Spinal cord (tissue), 10 donors: ENCODE results near the gene SCN4A. TPM values are rescaled to one million over a fixed set of nuclear protein-coding genes. Genes with fewer than 3 reads are reported as not detected.
"Not testable (repeated sequence)": the region's sequence is repeated elsewhere in the genome, so short reads cannot be mapped to it uniquely, and the experiment has no call there.

Source experiments
- DNase-seq, 6 donors: peaks; one replicate each; pipeline versions ENCODE4 v3.0.0 to v3.0.0-alpha.2; 2013 to 2015; ENCODE audit warnings: low spot score in 6 of 6, low read depth in 4 of 6
- H3K27ac ChIP-seq: one replicate; pipeline ENCODE4 v1.5.1; 2013; ENCODE audit warnings: low read depth, low read length, control low read depth
- H3K27me3 ChIP-seq: one replicate; pipeline ENCODE4 v1.6.1; 2013; ENCODE audit warnings: low read length; ENCODE audit not compliant: control insufficient read depth, insufficient read depth
- H3K36me3 ChIP-seq: one replicate; pipeline ENCODE4 v1.6.1; 2013; ENCODE audit warnings: low read length; ENCODE audit not compliant: control insufficient read depth, insufficient read depth
- H3K4me1 ChIP-seq: one replicate; pipeline ENCODE4 v1.6.1; 2013; ENCODE audit warnings: low read length; ENCODE audit not compliant: control insufficient read depth, insufficient read depth
- H3K4me3 ChIP-seq: one replicate; pipeline ENCODE4 v1.5.1; 2013; ENCODE audit warnings: low read depth, low read length, control low read depth
- H3K9me3 ChIP-seq: one replicate; pipeline ENCODE4 v1.6.1; 2013; ENCODE audit warnings: low read length; ENCODE audit not compliant: control insufficient read depth, insufficient read depth
- WGBS: methylation state at CpG from one replicate; pipeline ENCODE4 v1.1.5; 2013; ENCODE audit warnings: missing lambda C conversion rate; ENCODE audit not compliant: insufficient coverage; 5-methylcytosine and 5-hydroxymethylcytosine counted together
- long read RNA-seq, 4 donors: transcript quantifications; one replicate each; lab custom pipeline, GENCODE V29; 2026
- polyA plus RNA-seq, 2 donors: library from polyadenylated mRNA; unstranded; fragments of 120-200 nt; gene quantifications; one replicate each; pipeline ENCODE4 v1.2.1, GENCODE V29; 2013; ENCODE audit not compliant: insufficient read length in 2 of 2
- total RNA-seq, 2 donors: library from RNA; depleted of rRNA in 1 of 2; stranded (reverse); fragments of 120-200 nt in 1 of 2; fragments of >200 nt in 1 of 2; gene quantifications; one replicate each; pipeline versions ENCODE4 v1.2.3 to v1.2.4, GENCODE V29; 2013 to 2014
- donor health status: healthy.

SCN4A gene
- under 1 TPM; 0.20 to 0.28 TPM for total RNA-seq
- under 1 TPM; 0.14 to 0.17 TPM for polyA plus RNA-seq
- long read RNA-seq, donor 1: 0 reads
- long read RNA-seq, donor 2: 0 reads
- long read RNA-seq, donor 3: 0 reads
- long read RNA-seq, donor 4: 0 reads

GRCh38 chr17:63972796-63973195 lies at the start of gene SCN4A:
SCN4A (minus strand) TSS chr17:63972918; CDS start chr17:63972841, 77 bp downstream.
- Histone ChIP-seq H3K4me3 (no peak within 1 kb of the TSS), H3K36me3 (no peaks in the 10 kb centered on the region), H3K9me3 (no peaks in the 10 kb centered on the region), H3K4me1 (peaks cover 2% of the 10 kb centered on the region), H3K27ac (no peak within 1 kb of the TSS), H3K27me3 (no peaks in the 10 kb centered on the region)
- no peak for DNase-seq
- WGBS: 97% methylated on average over 14 of the region's 14 CpGs

DNA sequence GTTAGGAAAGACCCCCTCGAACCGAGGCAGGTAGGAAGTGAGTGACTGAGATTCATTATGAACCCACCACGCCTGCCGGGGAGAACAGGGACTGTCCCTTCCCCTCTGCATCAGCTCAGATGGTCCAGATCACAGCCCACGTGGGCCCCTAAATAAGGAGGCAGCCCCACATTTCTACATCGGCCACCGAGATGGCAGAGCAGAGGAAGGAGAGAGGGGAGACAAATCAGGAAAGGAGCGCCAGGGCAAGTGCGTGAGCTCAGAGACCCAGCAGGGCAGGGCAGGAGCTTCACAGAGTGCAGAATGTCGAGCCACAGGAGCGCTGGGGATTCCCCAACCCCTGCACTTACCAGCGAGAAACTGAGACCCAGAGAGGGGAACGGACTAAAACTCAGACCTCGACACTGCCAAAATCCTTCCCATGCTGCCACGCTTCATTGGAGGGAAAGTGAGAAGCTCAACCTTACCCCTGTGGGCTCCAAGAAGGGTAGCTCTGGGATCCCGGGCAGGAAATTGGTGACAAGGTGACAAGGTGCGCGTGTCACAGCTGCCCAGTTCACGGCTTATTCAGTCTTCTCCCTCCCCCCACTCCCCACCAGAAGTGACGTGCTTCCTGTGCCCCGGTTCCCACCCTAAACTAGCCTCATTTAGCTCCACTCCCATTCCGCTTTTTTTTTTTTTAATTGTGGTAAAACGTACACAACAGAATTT lies 47.5 kb upstream of the SCN4A start, which contains the start of gene ICAM2:
Gene ICAM2 (minus strand): TSS at position 578 of the 711 bp plus-strand sequence. CDS start 13,942 bp downstream, outside the sequence.
- peak within 1 kb of the TSS; percentile 12 for H3K4me3 ChIP-seq
- no peaks in the 10 kb centered on the region for H3K36me3 ChIP-seq
- WGBS: 43% methylated on average over 13 of the region's 23 CpGs
- no peaks in the 10 kb centered on the region for H3K4me1 ChIP-seq
- no peaks in the 10 kb centered on the region for H3K27me3 ChIP-seq
- H3K27ac ChIP-seq: peak within 1 kb of the TSS; percentile 27
- DNase-seq: no peak
- no peaks in the 10 kb centered on the region for H3K9me3 ChIP-seq

- not testable (repeated sequence) for DNase-seq, H3K36me3 ChIP-seq, H3K27ac ChIP-seq, H3K4me3 ChIP-seq, H3K4me1 ChIP-seq, H3K9me3 ChIP-seq, H3K27me3 ChIP-seq
- 86% methylated on average over 7 of the region's 9 CpGs for WGBS
These were observed 46.8 kb upstream of the SCN4A start for GRCh38 chr17:64019551-64019961.

DNA sequence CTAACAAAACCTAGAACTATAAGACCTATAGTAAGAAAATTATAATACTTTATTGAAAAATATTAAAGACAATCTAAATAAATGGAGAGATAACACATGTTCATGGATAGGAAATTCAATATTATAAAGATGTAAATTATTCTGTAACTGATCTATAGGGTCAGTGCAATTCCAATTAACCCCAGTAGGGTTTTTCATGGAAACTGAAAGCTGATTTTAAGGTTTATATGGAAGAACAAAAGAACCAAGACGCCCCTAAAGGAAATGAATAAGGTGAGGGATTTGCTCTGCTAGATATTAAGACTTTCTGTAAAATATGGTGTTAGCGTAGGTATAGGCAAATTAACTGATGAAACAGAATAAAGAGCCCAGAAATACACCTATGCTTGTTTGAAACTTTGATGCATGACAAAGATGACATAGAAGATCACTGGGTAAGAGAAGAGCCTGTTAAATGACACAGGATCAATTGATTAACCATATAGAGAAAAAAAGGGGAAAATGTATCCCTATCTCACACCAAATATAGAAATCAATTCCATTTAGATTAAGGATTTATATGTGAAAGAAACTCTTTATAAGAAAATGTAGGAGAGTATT lies 44.8 kb upstream of the SCN4A start:
- no peaks in the 10 kb centered on the region for H3K27me3 ChIP-seq
- no peaks in the 10 kb centered on the region for H3K4me1 ChIP-seq
- no peaks in the 10 kb centered on the region for H3K9me3 ChIP-seq
- no peaks in the 10 kb centered on the region for H3K36me3 ChIP-seq
- H3K27ac ChIP-seq: no peak overlapping the region
- no peak overlapping the region for H3K4me3 ChIP-seq
- no peak for DNase-seq
- WGBS: no CpG with 5 or more reads among the region's 2 CpGs

DNA sequence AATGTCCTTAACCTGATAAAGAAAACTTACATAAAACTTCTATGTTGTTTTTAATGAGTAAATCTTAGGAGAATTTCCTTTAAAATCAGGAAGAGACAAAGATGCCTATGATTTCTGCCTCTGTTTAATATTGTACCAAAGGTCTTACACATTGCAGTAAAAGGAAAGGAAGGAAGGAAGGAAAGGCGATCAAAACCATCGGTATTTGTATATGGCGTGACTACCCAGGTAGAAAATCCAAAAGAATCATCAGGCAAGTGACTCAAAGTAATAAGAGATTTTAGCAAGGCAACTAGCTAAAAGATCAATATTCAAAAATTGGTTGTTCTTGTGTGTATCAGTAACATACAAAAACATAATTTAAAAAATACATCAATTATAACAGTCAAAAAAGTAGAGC lies 44.3 kb upstream of the SCN4A start:
- no peak for DNase-seq
- H3K4me1 ChIP-seq: no peaks in the 10 kb centered on the region
- no peaks in the 10 kb centered on the region for H3K27me3 ChIP-seq
- no CpG with 5 or more reads among the region's 3 CpGs for WGBS
- H3K9me3 ChIP-seq: no peaks in the 10 kb centered on the region
- H3K36me3 ChIP-seq: no peaks in the 10 kb centered on the region
- no peak overlapping the region for H3K4me3 ChIP-seq
- H3K27ac ChIP-seq: no peak overlapping the region

- 76% methylated on average over 3 of the region's 5 CpGs for WGBS
- no peak overlapping the region for H3K27ac ChIP-seq
- DNase-seq: no peak
These were observed 43.6 kb upstream of the SCN4A start for GRCh38 chr17:64016231-64016784.

DNA sequence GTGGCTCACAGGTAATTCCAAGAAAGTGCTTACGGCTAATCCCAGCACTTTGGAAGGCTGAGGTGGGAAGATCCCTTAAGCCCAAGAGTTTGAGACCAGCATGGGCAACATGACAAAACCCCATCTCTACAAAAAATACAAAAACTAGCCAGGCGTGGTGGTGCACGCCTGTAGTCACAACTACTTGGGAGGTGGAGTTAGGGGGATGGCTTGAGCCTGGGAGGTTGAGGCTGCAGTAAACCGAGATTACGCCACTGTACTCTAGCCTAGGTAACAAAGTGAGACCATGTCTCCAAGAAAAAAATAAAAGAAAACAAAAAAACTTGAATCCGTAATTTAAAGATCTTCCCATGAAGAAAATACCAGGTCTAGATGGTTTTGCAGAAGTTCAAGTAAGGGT lies 42.7 kb upstream of the SCN4A start:
- H3K36me3 ChIP-seq: no peaks in the 10 kb centered on the region
- no peak overlapping the region for H3K27ac ChIP-seq
- WGBS: no CpG with 5 or more reads among the region's 6 CpGs
- H3K27me3 ChIP-seq: no peaks in the 10 kb centered on the region
- H3K4me3 ChIP-seq: no peak overlapping the region
- no peaks in the 10 kb centered on the region for H3K4me1 ChIP-seq
- H3K9me3 ChIP-seq: no peaks in the 10 kb centered on the region
- no peak for DNase-seq

More at GRCh38 chr17:64016231-64016784, 43.6 kb upstream of the SCN4A start:
- H3K27me3 ChIP-seq: no peaks in the 10 kb centered on the region
- no peaks in the 10 kb centered on the region for H3K9me3 ChIP-seq
- H3K4me1 ChIP-seq: no peaks in the 10 kb centered on the region
- H3K4me3 ChIP-seq: no peak overlapping the region
- H3K36me3 ChIP-seq: no peaks in the 10 kb centered on the region

GRCh38 chr17:64009571-64010402 lies 37.1 kb upstream of the SCN4A start:
- no peak overlapping the region for H3K27ac ChIP-seq

DNA sequence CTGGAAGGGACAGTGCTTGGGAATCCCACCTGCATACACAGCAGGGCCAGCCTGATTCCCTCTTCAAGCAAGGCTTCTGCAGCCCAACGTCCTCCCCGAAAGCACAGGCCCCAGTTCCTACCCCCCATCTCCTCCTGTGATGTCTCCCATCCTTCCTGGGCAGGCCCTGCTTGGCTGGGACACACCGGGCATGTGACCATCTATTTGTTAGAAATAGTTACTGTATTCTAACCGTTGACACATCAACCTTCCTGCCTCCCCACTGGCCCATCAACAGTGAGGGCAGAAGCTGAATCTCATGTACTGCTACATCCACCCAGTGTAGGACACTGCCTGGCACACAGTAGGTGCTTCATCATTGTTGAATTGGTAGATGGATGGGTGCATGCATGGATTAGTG lies 36.1 kb upstream of the SCN4A start:
- H3K4me3 ChIP-seq: no peak overlapping the region
- no peak for DNase-seq
- no peaks in the 10 kb centered on the region for H3K27me3 ChIP-seq
- H3K4me1 ChIP-seq: peaks cover 29% of the 10 kb centered on the region
- WGBS: 63% methylated on average over 2 of the region's 4 CpGs
- no peak overlapping the region for H3K27ac ChIP-seq
- no peaks in the 10 kb centered on the region for H3K36me3 ChIP-seq
- H3K9me3 ChIP-seq: no peaks in the 10 kb centered on the region

More at GRCh38 chr17:64009571-64010402, 37.1 kb upstream of the SCN4A start:
- H3K27me3 ChIP-seq: no peaks in the 10 kb centered on the region
- peaks cover 29% of the 10 kb centered on the region for H3K4me1 ChIP-seq
- DNase-seq: no peak
- H3K36me3 ChIP-seq: no peaks in the 10 kb centered on the region
- no peak overlapping the region for H3K4me3 ChIP-seq
- no peaks in the 10 kb centered on the region for H3K9me3 ChIP-seq
- WGBS: 54% methylated on average over 6 of the region's 8 CpGs
